Colonic mucosa (tissue), 4 donors: Measurements from ENCODE around the gene OSBPL7. TPM values are rescaled to one million over a fixed set of nuclear protein-coding genes. Genes with fewer than 3 reads are reported as not detected.

Experiments used
- DNase-seq: peaks from one replicate; pipeline ENCODE4 v3.0.0-alpha.2; 2020
- H3K27ac ChIP-seq: fragments of 200-600 bp; one replicate; pipeline ENCODE4 v1.8.0; 2021
- H3K27me3 ChIP-seq: fragments of 200-600 bp; one replicate; pipeline ENCODE4 v1.8.0; 2021
- H3K36me3 ChIP-seq: fragments of 200-600 bp; one replicate; pipeline ENCODE4 v1.8.0; 2021
- H3K4me1 ChIP-seq: fragments of 200-600 bp; one replicate; pipeline ENCODE4 v1.8.0; 2021; ENCODE audit warnings: mild to moderate bottlenecking
- H3K4me3 ChIP-seq: fragments of 200-600 bp; one replicate; pipeline ENCODE4 v1.8.0; 2021
- H3K9ac ChIP-seq, 2 donors: one replicate each; pipeline ENCODE4 v1.7.0; 2013; ENCODE audit warnings: control low read depth in 2 of 2, low read depth in 2 of 2, low read length in 2 of 2
- H3K9me3 ChIP-seq: fragments of 200-600 bp; one replicate; pipeline ENCODE4 v1.8.0; 2021
- intact Hi-C: fragments of 100-400 bp; cut with DNase I; formaldehyde crosslinking; loops from one replicate; pipeline ENCODE4 v1.14.1; 2022
- total RNA-seq, 2 donors: library from RNA; stranded (reverse); fragmentation: NEBNext Ultra II Directional in 1 of 2; extraction: Animal tissue kit (Norgen Biotek cat#: 25700) in 1 of 2; gene quantifications; one replicate each; pipeline ENCODE4 v1.2.1, GENCODE V29; 2021
- TF ChIP-seq, protein P1 (sequence below): fragments of 200-600 bp; IDR thresholded peaks from one replicate; pipeline ENCODE4 v1.8.0; 2022; ENCODE audit warnings: antibody characterized with exemption, mild to moderate bottlenecking
- donor health status: healthy.
- donor health status: DM: no; HTN: no; CAD: no.
- donor health status: DM: no; HTN: no; CAD: no.

Gene OSBPL7
- total RNA-seq, 2 donors from 2014 or later: 34.8 to 93.6 TPM

DNA sequence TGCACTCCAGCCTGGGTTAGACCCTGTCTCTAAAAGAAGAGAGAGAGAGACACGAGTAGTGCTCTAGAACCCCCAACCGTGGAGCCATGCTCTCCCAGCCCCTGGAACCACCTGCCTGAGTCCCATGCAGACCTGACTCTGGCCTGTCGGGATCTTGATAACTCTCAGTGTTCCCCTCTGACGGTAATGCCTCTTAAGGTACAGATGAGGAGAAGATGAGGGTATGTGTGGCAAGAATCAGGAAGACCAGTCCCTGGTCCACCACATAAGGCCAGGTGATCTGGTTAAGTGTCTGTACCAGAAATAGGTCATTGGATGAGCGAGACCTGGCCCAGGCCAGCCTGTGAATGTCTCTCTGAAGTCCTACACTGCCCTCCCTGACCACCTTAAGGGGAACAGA, 18.4 kb downstream of the OSBPL7 start:
- no peaks in the 10 kb centered on the region for H3K4me1 ChIP-seq
- no peak overlapping the region for H3K9ac ChIP-seq
- H3K9me3 ChIP-seq: no peaks in the 10 kb centered on the region
- intact Hi-C loops: loop anchor here (10.0 kb wide), 2 partner anchors 108 to 138 kb away; partner anchors contain the start of gene TBKBP1
- DNase-seq: no peak
- TF ChIP-seq, protein P1, sequence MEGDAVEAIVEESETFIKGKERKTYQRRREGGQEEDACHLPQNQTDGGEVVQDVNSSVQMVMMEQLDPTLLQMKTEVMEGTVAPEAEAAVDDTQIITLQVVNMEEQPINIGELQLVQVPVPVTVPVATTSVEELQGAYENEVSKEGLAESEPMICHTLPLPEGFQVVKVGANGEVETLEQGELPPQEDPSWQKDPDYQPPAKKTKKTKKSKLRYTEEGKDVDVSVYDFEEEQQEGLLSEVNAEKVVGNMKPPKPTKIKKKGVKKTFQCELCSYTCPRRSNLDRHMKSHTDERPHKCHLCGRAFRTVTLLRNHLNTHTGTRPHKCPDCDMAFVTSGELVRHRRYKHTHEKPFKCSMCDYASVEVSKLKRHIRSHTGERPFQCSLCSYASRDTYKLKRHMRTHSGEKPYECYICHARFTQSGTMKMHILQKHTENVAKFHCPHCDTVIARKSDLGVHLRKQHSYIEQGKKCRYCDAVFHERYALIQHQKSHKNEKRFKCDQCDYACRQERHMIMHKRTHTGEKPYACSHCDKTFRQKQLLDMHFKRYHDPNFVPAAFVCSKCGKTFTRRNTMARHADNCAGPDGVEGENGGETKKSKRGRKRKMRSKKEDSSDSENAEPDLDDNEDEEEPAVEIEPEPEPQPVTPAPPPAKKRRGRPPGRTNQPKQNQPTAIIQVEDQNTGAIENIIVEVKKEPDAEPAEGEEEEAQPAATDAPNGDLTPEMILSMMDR: no peak
- H3K27ac ChIP-seq: no peak overlapping the region
- peaks cover 5% of the 10 kb centered on the region for H3K36me3 ChIP-seq
- H3K4me3 ChIP-seq: no peak overlapping the region
- no peaks in the 10 kb centered on the region for H3K27me3 ChIP-seq

DNA sequence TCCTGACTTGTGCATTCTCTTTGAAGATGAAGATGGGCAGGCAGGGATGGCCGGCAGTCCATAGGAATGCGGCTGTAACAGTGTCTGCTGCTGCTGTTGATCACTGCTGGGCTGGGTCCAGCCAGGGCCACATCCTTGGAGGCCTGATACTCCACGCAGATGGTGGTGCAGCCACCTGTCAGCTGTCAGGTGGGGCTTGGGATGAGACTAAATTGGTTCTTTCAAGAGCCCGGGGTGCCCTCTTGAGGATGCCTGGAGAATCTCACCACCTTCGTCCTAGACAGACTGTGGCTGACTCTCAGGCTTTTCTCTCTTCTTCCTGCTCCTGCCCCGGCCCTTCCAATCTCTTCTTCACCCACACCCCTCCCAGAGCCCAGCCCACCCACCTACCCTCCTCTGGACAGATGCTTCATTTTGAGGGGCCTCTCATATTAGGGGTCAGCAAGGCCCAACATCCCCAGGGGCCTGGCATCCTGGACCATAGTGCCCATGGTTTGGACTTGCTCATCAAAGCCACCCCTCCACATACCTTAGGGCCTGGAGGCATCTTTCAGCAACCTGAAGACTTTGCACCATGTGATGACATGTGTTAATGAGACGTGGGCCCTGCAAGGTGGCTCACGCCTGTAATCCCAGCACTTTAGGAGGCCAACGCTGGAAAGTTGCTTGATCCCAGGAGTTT, 19.1 kb downstream of the OSBPL7 start:
- Histone ChIP-seq H3K9me3 (no peaks in the 10 kb centered on the region), H3K4me3 (no peak overlapping the region), H3K36me3 (no peaks in the 10 kb centered on the region), H3K4me1 (no peaks in the 10 kb centered on the region), H3K27me3 (no peaks in the 10 kb centered on the region), H3K9ac (no peak overlapping the region), H3K27ac (no peak overlapping the region)
- intact Hi-C loops: loop anchor here (10.0 kb wide), 2 partner anchors 108 to 138 kb away; partner anchors contain the start of gene TBKBP1
- peak; percentile 55 for DNase-seq
- TF ChIP-seq, protein P1: peak; percentile 58

DNA sequence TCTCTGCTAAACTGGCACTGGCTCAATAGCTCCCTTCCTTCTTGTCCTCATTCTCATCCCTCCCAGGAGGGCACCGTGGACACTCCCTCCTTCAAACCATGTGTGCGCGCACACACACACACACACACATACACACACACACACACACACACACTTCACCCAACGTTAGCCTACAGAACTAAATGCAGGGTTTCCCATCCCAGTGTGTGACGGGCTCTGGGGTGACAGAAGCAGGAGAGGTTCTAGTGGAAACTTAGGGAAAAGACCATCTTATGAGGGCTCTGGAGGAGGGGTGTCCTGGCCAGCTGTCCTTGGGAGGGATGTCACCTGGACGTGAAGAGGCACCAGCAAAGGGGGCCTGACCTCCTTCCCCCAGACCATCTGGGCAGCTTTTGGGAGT, 19.7 kb downstream of the OSBPL7 start:
- H3K9me3 ChIP-seq: no peaks in the 10 kb centered on the region
- intact Hi-C loops: loop anchor here (10.0 kb wide), 2 partner anchors 107 to 137 kb away; partner anchors contain the start of gene TBKBP1
- no peak overlapping the region for H3K9ac ChIP-seq
- H3K27me3 ChIP-seq: no peaks in the 10 kb centered on the region
- no peak overlapping the region for H3K27ac ChIP-seq
- TF ChIP-seq, protein P1: no peak
- no peak for DNase-seq
- no peaks in the 10 kb centered on the region for H3K36me3 ChIP-seq
- H3K4me1 ChIP-seq: no peaks in the 10 kb centered on the region
- H3K4me3 ChIP-seq: no peak overlapping the region

DNA sequence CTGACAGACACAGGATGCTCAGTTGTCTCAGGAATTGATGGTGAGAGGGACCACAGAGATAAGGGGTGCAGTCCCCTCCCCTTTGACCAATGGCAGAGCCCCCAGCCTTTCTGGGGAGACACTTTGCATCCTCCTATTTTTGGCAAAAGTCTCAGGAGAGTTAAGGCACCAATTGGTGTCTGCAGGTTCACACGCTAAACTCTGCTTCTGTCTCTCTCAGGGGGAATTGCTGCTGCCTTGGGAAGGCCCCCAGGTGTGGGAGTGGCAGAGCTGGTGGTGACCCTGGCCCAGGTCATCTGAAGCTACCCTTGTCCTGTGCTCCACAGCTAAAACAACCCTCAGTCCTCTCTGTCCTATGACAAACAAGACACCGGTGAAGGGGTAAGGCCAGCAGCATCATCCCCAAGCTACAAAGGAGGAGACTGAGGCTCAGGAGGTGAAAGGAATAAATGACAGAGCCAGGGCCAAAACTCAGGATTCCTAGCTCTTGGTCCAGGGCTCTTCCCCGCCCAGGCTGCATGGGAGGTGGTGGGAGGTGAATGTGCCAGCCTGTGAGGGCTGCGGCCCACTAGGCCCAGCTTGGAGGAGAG, 20.3 kb downstream of the OSBPL7 start:
- TF ChIP-seq, protein P1: no peak
- intact Hi-C loops: loop anchor here (10.0 kb wide), 2 partner anchors 106 to 136 kb away; partner anchors contain the start of gene TBKBP1
- Histone ChIP-seq H3K9me3 (no peaks in the 10 kb centered on the region), H3K36me3 (no peaks in the 10 kb centered on the region), H3K27ac (no peak overlapping the region), H3K4me1 (no peaks in the 10 kb centered on the region), H3K27me3 (no peaks in the 10 kb centered on the region), H3K9ac (no peak overlapping the region), H3K4me3 (no peak overlapping the region)
- DNase-seq: no peak

DNA sequence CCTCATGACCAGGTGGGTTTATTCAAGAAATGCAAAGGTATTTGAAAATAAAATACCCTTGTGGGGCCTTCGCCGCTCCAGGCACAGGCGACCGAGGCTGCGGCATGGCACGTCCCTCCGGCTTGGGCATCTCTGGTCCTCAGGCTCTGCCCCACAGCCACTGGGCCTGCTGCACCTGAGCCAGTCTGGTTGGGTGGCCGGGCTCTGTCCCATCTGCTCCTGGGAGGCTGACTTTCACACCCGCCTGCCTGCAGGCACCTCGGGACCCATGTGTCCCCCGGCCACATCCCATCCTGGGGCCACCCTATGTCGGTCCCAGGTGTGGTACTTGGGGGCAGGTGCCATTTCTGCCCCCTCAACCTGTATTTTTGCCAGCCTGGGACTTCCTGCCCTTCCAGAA, 20.9 kb downstream of the OSBPL7 start:
- Histone ChIP-seq H3K27me3 (no peaks in the 10 kb centered on the region), H3K9ac (no peak overlapping the region), H3K36me3 (no peaks in the 10 kb centered on the region), H3K27ac (no peak overlapping the region), H3K9me3 (no peaks in the 10 kb centered on the region), H3K4me3 (no peak overlapping the region), H3K4me1 (no peaks in the 10 kb centered on the region)
- intact Hi-C loops: loop anchor here (10.0 kb wide), 2 partner anchors 106 to 136 kb away; partner anchors contain the start of gene TBKBP1
- no peak for DNase-seq
- TF ChIP-seq, protein P1: no peak
